ENCODE measurements around the gene TMEM179. TPM values are rescaled to one million over a fixed set of nuclear protein-coding genes. Genes with fewer than 3 reads are reported as not detected.

TMEM179 gene
- total RNA-seq, 4 donors from 2014 or later, result not detected

DNA sequence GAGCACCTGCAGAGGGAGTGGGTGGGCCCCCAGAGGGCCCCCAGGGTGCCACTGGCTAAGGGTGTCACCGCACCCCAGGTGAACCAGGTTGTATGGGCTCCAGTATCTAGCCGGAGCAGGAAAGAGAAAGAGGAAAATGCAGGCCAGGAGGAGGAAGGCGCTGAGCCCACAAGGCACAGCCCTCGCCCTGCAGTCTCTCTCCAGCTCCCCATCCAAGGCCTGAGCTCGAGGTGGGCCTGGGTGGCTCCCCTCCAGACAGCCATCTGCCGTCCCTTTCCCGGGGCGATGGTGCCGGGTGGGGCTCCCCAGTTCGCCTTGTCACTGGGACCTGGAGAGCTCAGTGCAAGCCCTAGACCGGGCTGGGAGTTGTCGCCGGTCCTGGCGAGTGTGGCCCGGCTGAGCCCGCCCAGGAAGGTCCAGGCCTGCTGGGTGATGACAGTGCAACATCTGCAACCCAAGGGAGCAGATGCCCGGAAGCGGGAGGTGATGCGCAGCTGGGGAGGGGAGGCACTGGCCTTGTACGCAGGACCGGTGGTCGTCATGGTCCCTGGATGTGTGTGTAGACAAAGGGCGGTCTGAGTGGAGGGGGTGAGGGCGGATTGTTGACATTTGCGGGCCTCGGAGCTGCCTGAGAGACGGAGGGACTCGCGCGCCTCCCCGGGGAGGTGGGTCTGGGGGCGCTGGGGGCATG lies 716 bp downstream of the TMEM179 start:
- TF ChIP-seq, protein P1, sequence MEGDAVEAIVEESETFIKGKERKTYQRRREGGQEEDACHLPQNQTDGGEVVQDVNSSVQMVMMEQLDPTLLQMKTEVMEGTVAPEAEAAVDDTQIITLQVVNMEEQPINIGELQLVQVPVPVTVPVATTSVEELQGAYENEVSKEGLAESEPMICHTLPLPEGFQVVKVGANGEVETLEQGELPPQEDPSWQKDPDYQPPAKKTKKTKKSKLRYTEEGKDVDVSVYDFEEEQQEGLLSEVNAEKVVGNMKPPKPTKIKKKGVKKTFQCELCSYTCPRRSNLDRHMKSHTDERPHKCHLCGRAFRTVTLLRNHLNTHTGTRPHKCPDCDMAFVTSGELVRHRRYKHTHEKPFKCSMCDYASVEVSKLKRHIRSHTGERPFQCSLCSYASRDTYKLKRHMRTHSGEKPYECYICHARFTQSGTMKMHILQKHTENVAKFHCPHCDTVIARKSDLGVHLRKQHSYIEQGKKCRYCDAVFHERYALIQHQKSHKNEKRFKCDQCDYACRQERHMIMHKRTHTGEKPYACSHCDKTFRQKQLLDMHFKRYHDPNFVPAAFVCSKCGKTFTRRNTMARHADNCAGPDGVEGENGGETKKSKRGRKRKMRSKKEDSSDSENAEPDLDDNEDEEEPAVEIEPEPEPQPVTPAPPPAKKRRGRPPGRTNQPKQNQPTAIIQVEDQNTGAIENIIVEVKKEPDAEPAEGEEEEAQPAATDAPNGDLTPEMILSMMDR (IDR thresholded peaks at IDR 0.05), result no peak
- ATAC-seq (ENCODE audit: low FRiP score) (no peak), DNase-seq (ENCODE audit: low spot score) (no peak)

DNA sequence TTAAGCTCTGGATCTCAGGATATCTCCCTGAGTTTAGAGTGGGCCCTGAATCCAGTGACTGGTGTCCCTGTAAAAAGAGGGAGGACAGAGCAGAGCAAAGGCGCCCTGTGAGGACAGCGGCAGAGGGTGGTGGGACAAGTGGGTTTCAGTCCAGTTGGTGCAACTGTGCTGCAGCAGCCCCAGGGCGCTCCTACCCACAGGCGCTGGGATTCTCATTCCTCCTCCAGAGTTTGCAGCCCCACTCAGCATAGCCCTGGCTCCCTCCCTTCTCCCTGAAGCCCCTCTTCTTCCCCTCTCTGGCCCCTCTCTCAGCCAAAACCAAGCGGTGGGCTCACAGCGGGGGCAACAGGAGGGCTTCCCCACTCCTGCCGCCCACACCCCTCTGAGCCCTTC lies 1.6 kb downstream of the TMEM179 start:
- ATAC-seq (ENCODE audit: low FRiP score) (no peak), DNase-seq (ENCODE audit: low spot score) (no peak)
- TF ChIP-seq, protein P1 (IDR thresholded peaks at IDR 0.05), result no peak

DNA sequence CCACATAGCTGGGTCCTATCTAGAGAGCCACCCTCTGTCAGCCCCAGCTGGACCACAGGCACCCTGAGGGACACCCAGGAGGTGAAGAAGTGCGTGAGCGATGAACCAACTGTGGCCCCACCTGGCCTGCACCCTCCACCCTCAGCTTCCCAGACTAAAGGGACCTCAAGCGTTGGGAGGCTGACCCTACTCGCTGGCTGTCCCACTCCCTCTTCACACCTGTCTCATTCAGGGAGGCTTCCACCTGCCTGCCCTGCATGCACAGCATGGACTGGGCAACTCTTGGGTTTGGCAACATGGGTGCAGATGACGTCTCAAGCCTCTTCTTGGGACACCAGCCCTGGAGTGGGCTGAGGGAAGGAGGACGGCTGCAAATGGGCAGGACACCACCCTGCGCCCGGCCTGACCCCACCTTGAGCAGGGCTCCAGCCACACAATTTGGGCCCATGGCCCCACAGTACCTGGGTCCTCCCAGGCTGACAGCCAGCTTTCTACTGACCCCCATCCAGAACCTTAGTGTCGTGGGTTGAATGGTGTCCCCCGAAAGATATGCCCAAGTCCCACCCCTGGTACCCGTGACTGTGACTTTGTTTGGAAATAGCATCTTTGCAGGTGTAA lies 2.1 kb downstream of the TMEM179 start:
- DNase-seq (ENCODE audit: low spot score), result no peak
- ATAC-seq (ENCODE audit: low FRiP score), result no peak
- TF ChIP-seq, protein P1 (IDR thresholded peaks at IDR 0.05), result no peak

GRCh38 chr14:104601786-104602185 lies 2.8 kb downstream of the TMEM179 start:
- no peak for DNase-seq (ENCODE audit: low spot score)
- TF ChIP-seq, protein P1 (IDR thresholded peaks at IDR 0.05), result no peak
- no peak for ATAC-seq (ENCODE audit: low FRiP score)

DNA sequence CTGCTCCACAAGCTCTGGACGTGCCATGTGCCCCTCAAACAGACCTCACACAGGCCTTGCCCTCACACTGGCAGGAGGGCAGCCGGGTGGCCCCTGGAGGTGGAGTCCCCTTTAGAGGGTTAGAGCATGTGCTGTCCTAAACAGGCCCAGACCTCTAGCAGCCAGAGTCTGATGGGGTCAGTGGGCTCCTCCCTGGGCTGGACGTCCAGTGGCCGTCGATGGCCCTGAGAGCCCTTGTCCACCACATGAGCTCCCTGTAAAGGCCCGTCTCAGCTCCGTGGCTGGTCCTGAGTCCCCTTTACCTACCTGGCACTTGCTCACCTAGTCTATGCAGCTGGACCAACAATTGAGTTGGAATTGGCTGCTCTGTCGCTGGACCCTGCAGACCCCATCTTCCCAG lies 3.8 kb downstream of the TMEM179 start:
- ATAC-seq (ENCODE audit: low FRiP score) (no peak), DNase-seq (ENCODE audit: low spot score) (no peak)
- TF ChIP-seq, protein P1 (IDR thresholded peaks at IDR 0.05), result no peak

GRCh38 chr14:104600141-104600643 lies 4.4 kb downstream of the TMEM179 start:
- TF ChIP-seq, protein P1 (IDR thresholded peaks at IDR 0.05), result no peak
- ATAC-seq (ENCODE audit: low FRiP score), result no peak
- no peak for DNase-seq (ENCODE audit: low spot score)

GRCh38 chr14:104599446-104599845 lies 5.1 kb downstream of the TMEM179 start:
- DNase-seq (ENCODE audit: low spot score) (no peak), ATAC-seq (ENCODE audit: low FRiP score) (no peak)
- TF ChIP-seq, protein P1 (IDR thresholded peaks at IDR 0.05), result no peak
